ENCODE measurements around the gene TFEC. TPM values are rescaled to one million over a fixed set of nuclear protein-coding genes. Genes with fewer than 3 reads are reported as not detected.
A peak's percentile ranks its signal among the peaks of the same experiment; 100 is the strongest.

TFEC gene
- total RNA-seq, 1 experiment from 2014 or later: 0.12 TPM

GRCh38 chr7:115911465-115911864 is 119.1 kb downstream of the TFEC start (continued):
- TF ChIP-seq CTCF (IDR thresholded peaks at IDR 0.05 in 2 of 3, conservative IDR thresholded peaks at IDR 0.05 in 1 of 3; ENCODE audit: borderline replicate concordance in 1 of 3, insufficient read depth in 1 of 3, low read depth in 2 of 3, low read length in 2 of 3): no peak

- H2AFZ ChIP-seq (ENCODE audit: low read depth, low read length, poor library complexity, severe bottlenecking): peak overlapping the region; percentile 92
- DNase-seq (ENCODE audit: low read depth, low spot score): peak; percentile 41
- H3K9me3 ChIP-seq (ENCODE audit: control insufficient read depth in 1 of 2, insufficient read depth in 1 of 2, low read depth in 1 of 2, low read length in 2 of 2): no peaks in the 10 kb centered on the region
- ChIA-PET POLR2A (no interaction called here), CTCF (interaction anchor here (0.7 to 1.4 kb wide), 3 partner anchors 59 to 1884 kb away, joined by 3 to 4 read pairs (median 3); no protein-coding TSS in a partner anchor), RAD21 (ENCODE audit: low non-redundant PET in 1 of 2, low total read pairs in 2 of 2, uncharacterized antibody in 2 of 2, unreplicated experiment in 2 of 2) (no interaction called here)
- no peaks in the 10 kb centered on the region for H3K27me3 ChIP-seq (ENCODE audit: insufficient read depth, low read length)
- H3K4me3 ChIP-seq (replicated peaks in 1 of 2; ENCODE audit: low read depth in 1 of 2, low read length in 2 of 2): no peak overlapping the region
- intact Hi-C loops (cut with micrococcal nuclease): loop anchor here (1.0 to 10.0 kb wide), 2 partner anchors 1828 to 1886 kb away; no protein-coding TSS in a partner anchor
- no peak for TF ChIP-seq EZH2 (IDR thresholded peaks at IDR 0.05)
- TF ChIP-seq CTCF (IDR thresholded peaks at IDR 0.05 in 2 of 3, conservative IDR thresholded peaks at IDR 0.05 in 1 of 3; ENCODE audit: borderline replicate concordance in 1 of 3, insufficient read depth in 1 of 3, low read depth in 2 of 3, low read length in 2 of 3): peak; percentile 58 to 72 (median 65); a peak in 5 of 6 replicates
- no peak for TF ChIP-seq EGR1 (IDR thresholded peaks at IDR 0.05; ENCODE audit: low read depth)
- TF ChIP-seq SRF (IDR thresholded peaks at IDR 0.05; ENCODE audit: low read depth): peak; percentile 70
- peak; percentile 80 for TF ChIP-seq RAD21 (IDR thresholded peaks at IDR 0.05; ENCODE audit: low read depth)
- no peaks in the 10 kb centered on the region for H3K79me2 ChIP-seq (ENCODE audit: insufficient read depth, low read length)
- no peaks in the 10 kb centered on the region for H4K20me1 ChIP-seq (ENCODE audit: insufficient read depth)
- H3K4me1 ChIP-seq (ENCODE audit: control insufficient read depth in 1 of 2, insufficient read depth in 2 of 2, low read length in 2 of 2): peaks cover 0 to 7% of the 10 kb centered on the region in 2 experiments; a peak in 1 of 4 replicates
- H3K9me2 ChIP-seq (ENCODE audit: insufficient read depth): no peaks in the 10 kb centered on the region
- peak; percentile 75 for ATAC-seq
- no peak overlapping the region for H3K27ac ChIP-seq (ENCODE audit: low read depth, low read length)
- no peak overlapping the region for H3K9ac ChIP-seq (ENCODE audit: low read length)
- no peaks in the 10 kb centered on the region for H3K36me3 ChIP-seq (ENCODE audit: control insufficient read depth in 1 of 2, insufficient read depth in 2 of 2, low read length in 2 of 2)
- peak overlapping the region; percentile 26 for H3K4me2 ChIP-seq (ENCODE audit: low read length)
- BruUV-seq (replicated peaks): no TSS peak
These were observed 119.9 kb downstream of the TFEC start for GRCh38 chr7:115910541-115911164.

All from HCT116 (cell line).